Measurements from ENCODE around the gene ANKS6. TPM values are rescaled to one million over a fixed set of nuclear protein-coding genes. Genes with fewer than 3 reads are reported as not detected.

The ANKS6 gene
- total RNA-seq, 6 donors from 2014 or later: 25.6 to 56.2 (median 34.2) TPM

DNA sequence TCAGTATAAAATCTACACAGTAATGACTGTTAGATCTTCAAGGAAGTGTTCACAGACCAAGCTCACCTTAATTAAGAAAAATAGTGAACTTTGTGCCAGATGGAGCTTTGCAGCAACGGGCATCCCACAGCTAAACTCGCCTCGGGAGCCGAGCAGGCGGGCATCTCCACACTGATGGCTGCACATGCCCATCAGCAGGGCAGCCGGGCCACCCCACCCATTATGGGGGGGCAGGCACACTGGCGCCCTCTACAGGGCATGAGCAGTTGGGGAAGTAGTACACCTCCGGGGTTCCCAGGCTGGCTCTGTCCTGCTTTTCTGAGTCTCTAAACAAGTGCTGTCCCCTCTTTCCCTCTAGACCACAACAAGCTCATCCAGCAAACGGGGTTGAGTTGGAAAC lies 21.6 kb downstream of the ANKS6 start:
- H3K27ac ChIP-seq: no peak overlapping the region
- 87 to 92% methylated on average over 8 to 9 of the region's 9 CpGs for WGBS, 2 donors
- ATAC-seq (ENCODE audit: low FRiP score in 2 of 2) (peak in 1 of 2 donors; percentile 41), DNase-seq (peak in 1 of 2 donors; percentile 56)
- TF ChIP-seq POLR2AphosphoS5 (IDR thresholded peaks at IDR 0.05): no peak
- TF ChIP-seq, protein P1, sequence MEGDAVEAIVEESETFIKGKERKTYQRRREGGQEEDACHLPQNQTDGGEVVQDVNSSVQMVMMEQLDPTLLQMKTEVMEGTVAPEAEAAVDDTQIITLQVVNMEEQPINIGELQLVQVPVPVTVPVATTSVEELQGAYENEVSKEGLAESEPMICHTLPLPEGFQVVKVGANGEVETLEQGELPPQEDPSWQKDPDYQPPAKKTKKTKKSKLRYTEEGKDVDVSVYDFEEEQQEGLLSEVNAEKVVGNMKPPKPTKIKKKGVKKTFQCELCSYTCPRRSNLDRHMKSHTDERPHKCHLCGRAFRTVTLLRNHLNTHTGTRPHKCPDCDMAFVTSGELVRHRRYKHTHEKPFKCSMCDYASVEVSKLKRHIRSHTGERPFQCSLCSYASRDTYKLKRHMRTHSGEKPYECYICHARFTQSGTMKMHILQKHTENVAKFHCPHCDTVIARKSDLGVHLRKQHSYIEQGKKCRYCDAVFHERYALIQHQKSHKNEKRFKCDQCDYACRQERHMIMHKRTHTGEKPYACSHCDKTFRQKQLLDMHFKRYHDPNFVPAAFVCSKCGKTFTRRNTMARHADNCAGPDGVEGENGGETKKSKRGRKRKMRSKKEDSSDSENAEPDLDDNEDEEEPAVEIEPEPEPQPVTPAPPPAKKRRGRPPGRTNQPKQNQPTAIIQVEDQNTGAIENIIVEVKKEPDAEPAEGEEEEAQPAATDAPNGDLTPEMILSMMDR (IDR thresholded peaks at IDR 0.05): peak in 3 of 6 experiments; percentile 27 to 44 (median 30)
- H3K4me1 ChIP-seq: no peaks in the 10 kb centered on the region
- no peaks in the 10 kb centered on the region for H3K9me3 ChIP-seq
- no peak overlapping the region for H3K4me3 ChIP-seq
- peaks cover 9 to 53% (median 32%) of the 10 kb centered on the region in 4 donors for H3K36me3 ChIP-seq
- no peaks in the 10 kb centered on the region for H3K27me3 ChIP-seq

DNA sequence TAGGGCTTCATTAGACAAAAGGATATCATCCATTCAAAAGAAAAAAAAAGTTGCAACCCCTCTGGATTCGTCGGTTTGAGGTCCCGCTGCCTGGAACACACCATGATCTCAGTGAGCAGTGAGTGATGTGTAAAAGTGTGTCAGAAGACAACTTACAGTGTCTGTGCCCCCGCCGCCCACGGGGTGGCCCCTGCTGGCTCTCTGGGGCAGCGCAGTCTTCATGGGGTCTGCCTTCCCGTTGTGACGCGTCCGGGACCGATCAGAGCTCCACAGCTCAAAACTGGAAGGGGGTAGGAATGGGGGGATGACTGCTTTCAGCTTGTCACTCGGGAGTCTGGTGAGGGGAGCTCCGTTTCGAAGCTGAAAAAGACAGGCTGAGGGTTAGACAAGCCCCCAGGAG lies 22.6 kb downstream of the ANKS6 start:
- TF ChIP-seq, protein P1 (IDR thresholded peaks at IDR 0.05): no peak
- TF ChIP-seq POLR2A (IDR thresholded peaks at IDR 0.05) (no peak), POLR2AphosphoS5 (IDR thresholded peaks at IDR 0.05) (no peak), EP300 (IDR thresholded peaks at IDR 0.05) (no peak)
- Histone ChIP-seq H3K4me3 (no peak overlapping the region), H3K27me3 (no peaks in the 10 kb centered on the region), H3K9me3 (no peaks in the 10 kb centered on the region), H3K4me1 (no peaks in the 10 kb centered on the region), H3K36me3 (peaks cover 9 to 56% (median 33%) of the 10 kb centered on the region in 4 donors), H3K27ac (no peak overlapping the region)
- ATAC-seq (ENCODE audit: low FRiP score in 2 of 2): no peak
- peak in 1 of 2 donors; percentile 48 for DNase-seq
- 92 to 95% methylated on average over 15 of the region's 15 CpGs for WGBS, 2 donors

DNA sequence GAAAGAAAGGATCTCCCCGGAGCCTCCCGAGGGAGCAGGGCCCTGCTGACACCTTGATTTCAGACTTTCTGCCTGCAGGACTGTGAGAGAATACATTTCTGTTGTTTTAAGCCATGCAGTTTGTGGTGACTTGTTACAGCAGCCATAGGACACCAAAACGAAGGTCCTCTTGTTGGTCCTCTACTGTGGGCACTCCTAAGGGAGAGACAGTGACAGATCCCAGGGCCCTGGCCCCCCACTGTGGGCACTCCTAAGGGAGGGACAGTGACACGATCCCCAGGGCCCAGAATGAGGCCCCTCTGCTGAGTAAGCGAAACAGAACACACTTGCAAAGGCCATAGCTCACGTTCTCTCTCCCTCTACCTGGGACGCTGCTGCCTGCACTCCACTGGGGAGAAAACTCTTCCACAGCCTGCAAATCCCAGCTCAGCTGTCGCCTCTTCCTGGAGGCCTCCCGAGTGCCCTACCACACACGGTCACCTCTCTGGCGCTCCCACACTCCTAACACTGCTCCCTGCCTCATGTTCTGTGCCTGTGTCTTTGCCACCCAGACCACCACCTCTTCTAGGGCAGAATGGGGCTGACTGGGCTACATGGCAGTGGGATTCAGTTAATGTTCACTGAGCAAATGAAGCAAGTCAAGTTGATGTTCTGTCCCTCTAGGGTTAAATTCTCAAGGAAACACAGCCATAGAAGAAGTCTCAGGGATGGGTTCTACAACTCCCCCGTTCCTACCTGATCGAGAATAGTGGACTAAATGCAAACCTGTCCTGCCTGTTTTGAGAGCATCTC lies 23.8 kb downstream of the ANKS6 start:
- Histone ChIP-seq H3K27ac (no peak overlapping the region), H3K4me1 (no peaks in the 10 kb centered on the region), H3K36me3 (peaks cover 12 to 62% (median 43%) of the 10 kb centered on the region in 4 donors), H3K9me3 (no peaks in the 10 kb centered on the region), H3K27me3 (no peaks in the 10 kb centered on the region), H3K4me3 (no peak overlapping the region)
- DNase-seq (no peak), ATAC-seq (ENCODE audit: low FRiP score in 2 of 2) (no peak)
- TF ChIP-seq POLR2AphosphoS5 (IDR thresholded peaks at IDR 0.05) (no peak), POLR2A (IDR thresholded peaks at IDR 0.05) (no peak), EP300 (IDR thresholded peaks at IDR 0.05) (no peak)
- TF ChIP-seq, protein P1 (IDR thresholded peaks at IDR 0.05): no peak
- 93 to 94% methylated on average over 12 to 13 of the region's 13 CpGs for WGBS, 2 donors

DNA sequence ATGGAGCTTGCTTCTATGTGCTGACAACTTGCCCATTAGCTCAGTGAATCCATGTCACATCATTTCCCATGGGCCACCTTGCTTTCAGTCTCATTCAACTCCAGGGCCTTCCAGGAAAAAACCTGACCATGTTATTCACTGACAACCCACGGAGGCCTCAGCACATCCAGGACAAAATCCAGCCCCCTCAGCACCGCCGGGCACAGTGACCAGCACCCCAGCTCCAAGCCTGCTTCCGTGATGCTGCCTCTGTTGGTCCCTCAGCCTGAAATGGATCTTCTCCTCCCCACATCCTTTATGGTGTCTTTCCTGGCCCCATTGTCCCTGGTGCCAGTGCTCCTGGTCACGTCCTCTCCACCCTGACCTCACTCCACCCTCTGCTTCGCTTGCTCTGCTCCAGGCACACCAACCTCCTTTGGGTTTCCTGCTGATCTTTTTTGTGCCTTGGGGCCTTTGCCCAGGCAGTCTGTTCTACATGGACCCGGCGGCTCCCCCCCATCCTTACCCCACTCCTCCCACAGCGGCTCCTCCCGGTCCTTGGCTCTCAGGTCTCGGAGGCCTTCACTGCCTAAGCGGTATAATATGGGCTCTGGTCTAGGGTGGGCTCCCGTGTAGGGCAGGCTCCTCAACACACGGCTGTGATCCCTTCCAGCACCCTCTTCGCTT lies 25.0 kb downstream of the ANKS6 start:
- no peaks in the 10 kb centered on the region for H3K4me1 ChIP-seq
- WGBS, 2 donors: 92 to 97% methylated on average over 15 of the region's 15 CpGs
- ATAC-seq (ENCODE audit: low FRiP score in 2 of 2): no peak
- TF ChIP-seq EP300 (IDR thresholded peaks at IDR 0.05) (no peak), POLR2AphosphoS5 (IDR thresholded peaks at IDR 0.05) (no peak), POLR2A (IDR thresholded peaks at IDR 0.05) (no peak)
- TF ChIP-seq, protein P1 (IDR thresholded peaks at IDR 0.05): no peak
- H3K27ac ChIP-seq: no peak overlapping the region
- no peaks in the 10 kb centered on the region for H3K27me3 ChIP-seq
- peak in 1 of 2 donors; percentile 17 for DNase-seq
- H3K9me3 ChIP-seq: no peaks in the 10 kb centered on the region
- peaks cover 15 to 74% (median 48%) of the 10 kb centered on the region in 4 donors for H3K36me3 ChIP-seq
- no peak overlapping the region for H3K4me3 ChIP-seq

Data from upper lobe of left lung (tissue), 6 donors.